ENCODE measurements around the gene GPR31.

GPR31 gene

GRCh38 chr6:167165858-167166471 is 8.2 kb upstream of the GPR31 start:
- no peak for DNase-seq

- no peak for DNase-seq
Measured at GRCh38 chr6:167164261-167164660, 6.5 kb upstream of the GPR31 start.

GRCh38 chr6:167163476-167164011 is 5.8 kb upstream of the GPR31 start:
- no peak for DNase-seq

- DNase-seq: no peak
Measured at GRCh38 chr6:167162591-167162990, 4.8 kb upstream of the GPR31 start.

GRCh38 chr6:167161851-167162467 is 4.2 kb upstream of the GPR31 start:
- DNase-seq: no peak

- no peak for DNase-seq
Measured at GRCh38 chr6:167157414-167157813, 366 bp downstream of the GPR31 start.

GRCh38 chr6:167154895-167155294 is 2.9 kb downstream of the GPR31 start:
- DNase-seq: no peak

GRCh38 chr6:167154291-167154690 is 3.5 kb downstream of the GPR31 start:
- DNase-seq: no peak

- peak; percentile 22 for DNase-seq
Measured at GRCh38 chr6:167153521-167153959, 4.2 kb downstream of the GPR31 start.

- peak; percentile 26 for DNase-seq
Measured at GRCh38 chr6:167152862-167153261, 4.9 kb downstream of the GPR31 start.

GRCh38 chr6:167151648-167152047 is 6.1 kb downstream of the GPR31 start:
- no peak for DNase-seq

- no peak for DNase-seq
Measured at GRCh38 chr6:167150941-167151549, 6.7 kb downstream of the GPR31 start.

GRCh38 chr6:167148997-167149396 is 8.8 kb downstream of the GPR31 start:
- no peak for DNase-seq

GRCh38 chr6:167148021-167148420 is 9.8 kb downstream of the GPR31 start:
- DNase-seq: no peak

- DNase-seq: no peak
Measured at GRCh38 chr6:167146977-167147376, 10.8 kb downstream of the GPR31 start.

- no peak for DNase-seq
Measured at GRCh38 chr6:167146135-167146534, 11.6 kb downstream of the GPR31 start.

- DNase-seq: no peak
Measured at GRCh38 chr6:167145461-167145860, 12.3 kb downstream of the GPR31 start.

GRCh38 chr6:167143041-167143440 is 14.7 kb downstream of the GPR31 start:
- no peak for DNase-seq

GRCh38 chr6:167142433-167142761 is 15.4 kb downstream of the GPR31 start:
- DNase-seq: no peak

GRCh38 chr6:167141667-167142432 is 15.9 kb downstream of the GPR31 start:
- DNase-seq: peak; percentile 62

- no peak for DNase-seq
Measured at GRCh38 chr6:167140589-167141474, 16.9 kb downstream of the GPR31 start.

GRCh38 chr6:167139761-167140160 is 18.0 kb downstream of the GPR31 start:
- no peak for DNase-seq

- no peak for DNase-seq
Measured at GRCh38 chr6:167137881-167138280, 19.9 kb downstream of the GPR31 start.
